Measurements from ENCODE around the gene NACA.
"Not testable (repeated sequence)": the region's sequence is repeated elsewhere in the genome, so short reads cannot be mapped to it uniquely, and the experiment has no call there.

The NACA gene

DNA sequence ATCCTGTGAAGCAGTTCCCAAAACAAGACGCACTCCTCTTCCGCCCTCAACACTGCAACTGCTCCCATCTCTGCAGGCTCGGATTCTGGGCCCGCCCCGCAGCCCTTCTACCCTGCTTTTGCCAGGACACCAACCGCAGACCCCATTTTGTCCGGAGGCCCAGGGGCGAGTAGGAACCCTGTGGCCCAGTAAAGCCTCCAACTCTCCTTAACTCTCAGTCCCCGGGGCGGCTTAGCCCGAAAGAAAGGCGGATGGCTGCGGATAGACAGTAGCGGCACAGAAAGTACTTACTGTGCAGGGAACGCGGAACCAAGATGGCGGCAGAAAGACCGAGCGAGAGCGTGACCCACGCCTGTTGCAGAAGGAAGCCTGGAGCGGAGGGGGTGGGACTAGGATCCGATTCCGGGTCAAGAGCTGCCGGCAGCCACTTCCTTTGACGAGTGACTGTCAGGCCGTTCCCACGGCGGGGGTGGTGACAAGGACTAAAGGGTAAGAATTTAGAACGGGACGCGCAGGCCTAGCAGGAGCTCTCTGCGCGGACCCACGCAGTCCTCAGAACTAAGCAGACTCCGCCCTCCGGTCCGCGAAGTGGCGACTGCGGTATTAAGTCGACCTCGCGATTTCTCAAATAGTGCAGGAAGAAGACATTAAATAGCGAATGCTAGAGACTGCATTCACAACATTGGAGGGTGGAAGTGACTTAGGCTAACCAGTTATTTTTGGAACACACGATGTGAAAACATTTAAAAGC lies at the start of gene NACA:
Gene NACA, minus strand, starts transcription at position 328 of the 751 bp plus-strand sequence. CDS start 778 bp downstream, outside the sequence.
- peak; percentile 96 for DNase-seq (ENCODE audit: low spot score)

DNA sequence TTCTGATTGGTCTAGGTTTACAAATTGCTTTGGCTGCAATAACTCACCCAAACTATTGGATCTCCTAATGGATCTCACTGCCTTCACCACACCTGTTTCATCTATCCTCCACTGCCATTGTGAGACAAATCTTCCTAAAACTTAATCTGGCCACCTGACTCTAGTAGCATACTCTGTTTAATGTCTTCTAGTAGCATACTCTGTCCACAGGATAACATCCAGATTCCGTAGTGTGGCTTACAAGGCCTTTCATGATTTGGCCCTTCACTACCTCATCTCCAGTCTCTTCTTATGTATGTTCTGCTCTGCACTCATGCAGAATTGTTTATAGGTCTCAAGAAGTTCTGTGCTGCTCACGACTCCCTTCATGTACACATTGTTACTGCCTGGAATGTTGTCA lies 48.0 kb upstream of the NACA start:
- no peak for DNase-seq (ENCODE audit: low spot score)

DNA sequence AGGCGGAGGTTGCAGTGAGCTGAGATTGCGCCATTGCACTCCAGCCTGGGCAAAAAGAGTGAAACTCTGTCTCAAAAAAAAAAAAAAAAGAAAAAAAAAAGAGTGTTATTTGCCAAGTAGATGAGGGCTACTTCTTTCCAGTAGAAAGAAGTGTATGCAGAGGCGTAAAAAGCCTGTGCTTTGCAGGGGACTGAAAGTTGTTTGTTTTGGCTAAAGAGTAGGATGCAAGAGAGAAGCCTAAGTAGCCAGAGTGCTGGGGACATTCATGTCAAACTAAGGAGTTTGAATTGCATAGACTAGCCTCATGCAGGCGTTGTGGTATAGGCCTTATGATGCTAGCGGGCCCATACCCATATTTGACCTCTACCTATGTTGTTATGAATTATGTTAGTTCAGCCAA lies 47.5 kb upstream of the NACA start:
- DNase-seq (ENCODE audit: low spot score), result no peak

DNA sequence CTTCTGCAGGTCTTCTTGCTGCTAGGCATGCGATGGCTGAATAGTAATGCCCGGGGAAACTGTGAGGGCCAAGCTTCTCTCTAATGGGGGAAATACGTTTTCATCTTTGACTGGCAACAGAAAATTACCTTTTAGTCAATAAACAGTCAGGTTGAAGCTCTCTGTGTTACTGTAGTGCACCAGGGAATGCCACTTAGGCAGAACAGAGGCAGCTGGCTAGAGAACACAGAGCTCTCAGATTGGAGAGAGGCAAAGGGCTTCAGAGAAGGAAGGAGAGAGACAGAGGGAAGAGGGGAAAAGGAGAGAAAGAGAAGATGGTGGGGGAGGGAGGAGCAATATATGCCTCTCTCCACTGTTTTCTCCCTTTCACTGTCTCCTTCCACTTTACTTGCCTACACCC lies 44.8 kb upstream of the NACA start:
- no peak for DNase-seq (ENCODE audit: low spot score)

DNA sequence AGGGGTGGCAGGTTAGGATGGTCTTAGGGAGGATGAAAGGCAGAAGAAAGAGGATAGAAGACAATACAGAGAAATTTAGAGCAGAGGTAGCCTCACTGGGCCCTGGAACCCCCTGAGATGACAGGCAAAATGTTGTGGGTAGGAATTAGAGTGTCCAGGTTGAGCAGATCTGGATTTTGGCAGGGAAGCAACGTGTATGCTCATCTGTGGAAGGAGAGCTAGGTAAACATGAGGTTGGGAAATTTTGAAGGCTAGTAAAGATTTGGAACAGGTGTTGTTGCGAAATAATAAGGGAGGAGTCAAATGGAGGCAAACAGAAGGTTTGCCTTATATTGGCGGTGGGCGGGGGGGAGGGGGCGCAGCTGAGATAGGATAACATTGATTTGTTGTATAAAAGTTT lies 43.3 kb upstream of the NACA start:
- no peak for DNase-seq (ENCODE audit: low spot score)

DNA sequence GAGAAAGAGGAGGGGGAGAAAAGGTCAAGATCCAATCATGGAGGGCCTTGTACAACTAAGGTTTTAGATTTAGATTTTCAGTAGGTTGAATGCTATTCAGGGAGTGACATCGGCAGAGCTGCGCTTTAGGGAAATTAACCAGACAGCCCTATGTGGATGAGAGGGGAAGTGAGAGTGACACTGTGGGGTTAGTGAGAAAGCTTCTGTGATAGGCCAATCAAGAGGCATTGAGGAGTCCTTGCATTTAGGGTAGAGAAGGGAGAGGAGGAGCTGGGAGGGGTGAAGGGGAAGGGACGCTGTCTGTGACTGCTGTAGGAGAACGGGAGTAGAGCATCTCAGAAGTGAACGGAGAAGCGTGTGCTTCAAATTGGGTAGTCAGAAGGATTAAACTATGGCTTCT lies 41.4 kb upstream of the NACA start:
- DNase-seq (ENCODE audit: low spot score), result no peak

DNA sequence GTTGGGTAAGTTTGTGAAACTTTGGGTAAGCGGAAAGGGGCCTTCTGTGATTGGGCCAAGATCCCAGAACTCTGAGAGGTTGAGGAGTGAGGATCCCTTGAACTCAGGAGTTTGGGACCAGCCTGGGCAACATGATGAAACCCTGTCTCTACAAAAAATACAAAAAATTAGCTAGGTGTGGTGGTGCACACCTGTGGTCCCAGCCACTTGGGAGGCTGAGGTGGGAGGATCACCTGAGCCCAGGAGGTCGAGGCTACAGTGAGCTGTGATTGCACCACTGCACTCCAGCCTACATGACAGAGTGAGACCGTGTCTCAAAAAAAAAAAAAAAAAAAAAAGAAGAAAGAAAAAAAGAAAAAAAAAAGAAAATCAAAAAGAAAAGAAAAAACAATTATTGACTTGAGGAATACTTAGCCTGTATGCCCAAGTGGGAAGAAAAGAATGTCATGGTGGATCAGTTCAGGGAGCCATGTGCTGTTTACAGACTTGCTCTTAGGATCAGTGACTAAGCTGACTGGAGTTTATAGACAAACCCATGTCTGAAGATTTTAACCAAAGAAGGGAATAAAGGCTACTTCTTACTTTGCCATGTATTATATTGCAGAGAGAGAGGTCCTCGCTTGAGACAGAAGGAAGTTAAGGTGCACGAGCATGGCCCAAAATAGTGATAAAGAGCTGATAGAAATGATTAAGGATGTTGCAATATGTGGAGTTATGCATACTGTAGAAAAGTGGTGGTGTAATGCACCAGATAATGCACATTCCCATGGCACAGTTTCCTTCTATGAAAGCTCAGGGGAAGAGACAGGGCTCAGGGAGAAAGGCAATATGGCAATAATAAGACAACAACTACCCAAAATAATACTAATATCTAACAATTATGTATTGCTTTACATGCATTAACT lies 38.9 kb upstream of the NACA start:
- DNase-seq (ENCODE audit: low spot score), result no peak

DNA sequence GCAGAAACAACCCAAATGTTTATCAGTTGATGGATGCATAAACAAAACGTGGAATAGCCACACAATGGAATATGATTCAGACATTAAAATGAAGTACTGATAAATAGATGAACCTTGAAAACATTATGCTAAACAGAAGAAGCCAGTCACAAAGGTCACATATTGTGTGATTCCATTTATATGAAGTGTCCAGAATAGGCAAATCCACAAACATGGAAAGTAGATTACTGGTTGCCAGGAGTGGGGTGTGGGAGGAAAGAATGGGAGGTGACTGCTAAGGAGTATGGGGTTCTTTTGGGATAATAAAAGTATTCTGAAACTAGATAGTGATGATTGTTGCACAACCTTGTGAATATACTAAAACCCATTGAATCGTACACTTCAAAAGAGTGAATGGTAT lies 36.7 kb upstream of the NACA start:
- no peak for DNase-seq (ENCODE audit: low spot score)

DNA sequence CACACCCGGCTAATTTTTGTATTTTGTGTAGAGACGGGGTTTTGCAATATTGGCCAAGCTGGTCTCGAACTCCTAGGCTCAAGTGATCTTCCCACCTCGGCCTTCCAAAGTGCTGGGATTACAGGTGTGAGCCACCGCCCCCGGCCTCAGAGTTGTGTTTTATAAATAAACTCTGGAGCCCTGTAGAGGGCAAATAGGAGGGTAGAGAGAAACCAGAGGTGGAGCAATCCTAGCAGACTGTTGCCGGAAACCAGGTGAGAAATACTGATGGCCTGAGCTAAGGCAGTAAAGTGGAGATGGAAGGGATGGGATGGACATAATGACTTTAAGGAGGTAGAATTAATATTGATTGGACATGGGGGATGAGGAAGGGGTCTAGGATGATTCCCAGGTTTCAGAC lies 35.4 kb upstream of the NACA start:
- no peak for DNase-seq (ENCODE audit: low spot score)

DNA sequence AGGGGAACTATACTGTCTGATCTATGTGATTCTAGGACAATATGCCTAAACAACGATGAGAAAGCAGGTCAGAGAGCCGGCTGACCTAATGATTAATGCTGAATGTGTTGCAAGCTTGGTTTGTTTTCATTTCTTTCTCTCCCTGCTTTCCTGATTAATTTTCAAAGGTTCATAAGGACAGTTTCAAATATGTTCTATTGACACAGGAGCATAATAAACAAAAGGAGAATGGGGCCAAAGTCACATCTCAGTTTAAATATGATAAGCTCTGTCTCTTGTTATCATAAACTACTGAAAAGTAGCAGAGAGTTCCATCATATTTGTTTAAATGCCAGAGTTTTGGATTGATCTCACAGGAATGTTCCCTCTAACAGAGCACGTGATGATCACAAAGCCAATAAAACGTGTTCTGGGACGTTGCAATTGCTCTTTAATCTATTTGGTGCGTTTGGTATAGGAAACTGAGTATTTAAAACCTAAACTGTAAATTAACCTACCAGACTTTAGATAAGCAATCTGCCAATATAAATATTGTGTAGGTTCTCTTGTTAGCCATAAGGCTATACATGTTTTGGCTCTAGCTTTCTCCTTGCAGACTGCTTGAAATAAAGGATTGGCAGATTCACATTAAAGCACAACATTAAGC lies 34.3 kb upstream of the NACA start:
- DNase-seq (ENCODE audit: low spot score), result no peak

DNA sequence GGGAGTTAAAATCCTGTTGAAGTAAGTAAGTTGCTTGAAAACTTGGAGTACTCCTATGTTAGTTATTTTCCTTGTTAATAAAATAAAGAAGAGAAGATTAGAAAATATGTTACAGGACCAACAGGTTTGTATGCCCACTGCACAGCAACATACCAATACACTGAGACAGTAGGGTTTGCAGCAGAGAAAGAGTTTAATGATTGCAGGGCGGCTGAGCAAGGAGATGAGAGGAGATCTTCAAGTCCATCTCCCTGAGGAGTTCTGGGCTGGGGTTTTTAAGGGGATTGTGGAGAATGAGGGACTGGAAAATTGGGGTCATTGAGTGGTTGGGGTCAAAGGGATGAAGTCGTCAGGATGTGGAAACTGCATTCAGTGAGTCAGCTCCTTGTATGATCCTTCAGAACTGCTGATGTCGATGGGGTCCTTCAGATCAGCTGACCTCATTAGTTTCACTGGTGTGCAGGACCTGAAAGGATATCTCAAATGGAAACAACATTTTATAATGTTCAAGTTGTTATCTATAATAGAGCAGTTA lies 33.7 kb upstream of the NACA start:
- DNase-seq (ENCODE audit: low spot score), result no peak

DNA sequence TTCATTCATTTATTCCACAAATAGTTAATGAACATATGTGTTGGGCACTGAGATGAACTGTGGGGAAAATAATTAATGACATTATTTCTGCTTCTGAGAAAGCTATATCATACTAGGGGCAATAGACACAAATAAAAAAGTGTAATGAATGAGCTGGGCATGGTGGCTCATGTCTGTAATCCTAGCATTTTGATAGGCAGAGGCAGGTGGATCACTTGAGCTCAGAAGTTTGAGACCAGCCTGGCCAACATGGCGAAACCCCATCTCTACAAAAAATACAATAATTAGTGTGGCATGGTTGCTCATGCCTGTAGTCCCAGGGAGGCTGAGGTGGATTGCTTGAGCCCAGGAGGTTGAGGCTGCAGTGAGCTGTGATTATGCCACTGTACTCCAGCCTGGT lies 32.9 kb upstream of the NACA start:
- DNase-seq (ENCODE audit: low spot score), result not testable (repeated sequence)

DNA sequence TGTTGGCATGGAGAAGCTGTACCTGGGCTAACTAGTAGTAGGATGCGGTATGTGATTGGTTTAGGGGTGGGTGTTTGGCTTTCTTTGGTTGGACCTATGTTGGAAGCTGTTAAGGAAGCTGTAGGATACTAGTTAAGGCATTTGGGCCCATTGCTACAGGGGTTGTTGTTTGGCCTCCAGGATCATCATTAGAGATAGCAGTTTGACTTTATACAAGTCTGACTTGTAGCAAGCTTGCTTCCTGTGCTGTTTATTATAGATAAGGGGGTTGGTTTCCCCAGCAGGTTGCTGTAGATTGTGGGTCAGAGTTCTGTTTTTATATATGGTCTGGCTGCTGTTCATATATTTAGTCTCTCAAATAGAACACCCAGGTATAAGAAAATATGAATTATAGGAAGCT lies 28.5 kb upstream of the NACA start:
- DNase-seq (ENCODE audit: low spot score), result peak; percentile 75

DNA sequence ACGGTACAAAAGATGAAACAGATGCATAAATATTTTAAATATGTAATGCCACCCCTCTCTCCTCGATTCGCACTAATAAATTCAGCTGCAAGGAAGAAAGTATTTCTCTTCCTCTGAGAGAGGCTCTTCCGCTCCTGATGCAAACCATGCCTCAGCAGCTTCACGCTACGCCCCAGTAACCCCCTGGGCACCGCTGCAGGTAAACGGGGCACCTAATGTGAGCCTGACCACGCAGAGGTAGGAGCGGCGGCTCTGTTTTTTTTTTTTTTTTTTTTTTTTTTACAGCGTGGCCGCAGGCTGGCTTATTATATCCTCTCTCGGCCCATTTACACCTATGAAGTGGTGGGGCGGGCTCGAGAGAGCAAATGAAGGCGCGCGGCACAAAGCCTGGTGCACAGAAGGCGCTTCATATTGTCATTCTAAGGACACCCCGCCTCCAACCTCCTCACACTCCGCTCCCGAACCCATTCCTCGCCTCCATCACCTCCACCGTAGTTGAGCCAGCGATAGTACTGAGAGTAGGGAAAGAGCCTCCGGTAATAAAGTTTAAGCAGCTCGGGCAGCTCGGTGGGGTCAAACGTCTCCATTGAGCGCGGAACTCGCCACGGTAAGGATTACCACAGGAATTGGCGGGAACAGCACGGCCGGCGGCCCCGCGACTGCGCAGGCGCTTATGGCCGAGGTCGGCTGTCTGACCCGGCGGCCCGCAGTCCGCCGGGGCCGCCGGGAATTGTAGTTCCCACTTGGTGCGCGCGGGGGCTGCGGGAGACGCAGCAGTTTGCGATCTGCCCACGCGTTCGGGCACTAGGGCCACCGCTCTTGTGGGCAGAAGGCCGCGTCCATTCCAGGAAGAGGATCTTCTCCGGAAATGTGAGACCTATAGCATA lies 26.9 kb upstream of the NACA start, which contains the start of gene PRIM1:
Gene PRIM1, minus strand, starts transcription at position 612 of the 887 bp plus-strand sequence. Its CDS starts 25 bp downstream, at position 587.
- DNase-seq (ENCODE audit: low spot score), result peak; percentile 84

DNA sequence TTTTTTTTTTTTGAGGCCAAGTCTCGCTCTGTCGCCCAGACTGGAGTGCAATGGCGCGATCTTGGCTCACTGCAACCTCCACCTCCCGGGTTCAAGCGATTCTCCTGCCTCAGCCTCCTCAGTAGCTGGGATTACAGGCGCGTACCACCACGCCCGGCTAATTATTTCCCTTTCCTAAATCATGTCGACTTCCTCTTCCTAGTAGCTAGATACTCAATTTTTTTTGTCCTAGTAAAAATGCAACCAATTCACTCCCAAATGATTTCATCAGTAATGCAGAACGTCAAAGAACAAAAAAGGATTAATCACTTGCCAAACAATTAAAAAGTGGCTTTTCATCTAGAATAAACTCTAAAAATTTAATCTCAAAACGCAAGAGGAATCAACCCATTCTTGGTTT lies 25.5 kb upstream of the NACA start:
- DNase-seq (ENCODE audit: low spot score), result not testable (repeated sequence)

DNA sequence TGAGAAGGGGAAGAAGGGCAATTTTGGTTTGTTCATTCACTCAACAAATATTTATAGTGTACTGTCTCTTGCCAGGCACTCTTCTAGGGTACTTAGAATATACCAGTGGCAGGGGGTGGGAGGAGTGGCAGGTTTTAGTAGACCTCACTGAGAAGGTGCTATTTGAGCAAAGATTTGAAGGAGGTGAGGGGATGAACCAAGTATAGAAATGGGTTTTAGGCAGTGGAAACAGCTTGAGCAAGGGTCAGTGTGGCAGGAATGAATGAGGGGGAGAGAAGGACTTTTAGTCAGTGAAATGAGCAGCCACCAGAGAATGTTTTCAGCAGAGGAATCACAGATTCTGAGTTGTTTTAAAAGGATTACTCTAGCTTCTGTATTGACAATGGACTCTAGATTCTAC lies 24.8 kb upstream of the NACA start:
- no peak for DNase-seq (ENCODE audit: low spot score)

DNA sequence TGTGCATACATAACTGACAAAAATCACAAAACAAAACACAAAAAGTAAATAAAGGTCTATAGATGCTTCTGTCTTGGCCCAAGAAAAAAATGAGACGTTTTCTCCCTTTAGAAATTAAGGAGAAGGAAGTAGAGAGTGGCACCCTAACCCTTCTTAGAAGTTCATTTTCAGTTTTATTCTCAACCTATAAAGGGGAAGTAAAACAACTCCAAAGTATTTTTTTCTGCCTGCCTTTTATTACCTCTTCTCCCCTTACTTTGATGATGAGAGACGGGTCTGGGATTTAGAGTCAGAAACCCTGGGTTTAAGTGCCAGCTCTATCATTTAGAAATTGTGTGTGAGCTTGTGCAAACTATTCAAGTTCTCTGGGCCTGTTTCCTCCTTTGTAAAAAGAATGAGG lies 24.3 kb upstream of the NACA start:
- DNase-seq (ENCODE audit: low spot score), result no peak

DNA sequence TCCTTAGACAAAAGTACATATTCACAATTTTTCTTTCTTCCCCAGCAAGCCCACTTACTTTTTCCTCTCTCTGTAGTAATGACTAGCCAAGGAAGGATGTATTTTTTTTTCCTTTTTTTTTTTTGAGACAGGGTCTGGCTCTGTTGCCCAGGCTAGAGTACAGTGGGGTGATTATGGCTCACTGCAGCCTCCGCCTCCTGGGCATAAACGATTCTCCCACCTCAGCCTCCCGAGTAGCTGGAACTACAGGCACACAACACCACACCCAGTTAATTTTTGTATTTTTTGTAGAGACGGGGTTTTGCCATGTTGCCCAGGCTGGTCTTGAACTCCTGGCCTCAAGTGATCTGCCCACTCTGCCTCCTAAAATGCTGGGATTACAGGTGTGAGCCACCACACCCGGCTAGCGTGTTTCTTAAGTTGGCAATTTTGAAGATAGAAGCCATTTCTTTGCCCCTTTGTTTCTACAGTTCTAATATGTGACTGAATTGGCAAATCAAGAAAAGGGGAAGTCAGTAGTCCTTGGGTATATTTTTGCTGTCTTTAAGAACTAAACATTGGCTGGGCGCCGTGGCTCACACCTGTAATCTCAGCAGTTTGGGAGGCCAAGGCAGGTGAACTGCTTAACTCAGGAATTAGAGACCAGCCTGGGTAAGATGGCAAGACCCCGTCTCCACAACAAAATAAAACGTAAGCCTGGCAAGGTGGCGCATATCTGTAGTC lies 3.2 kb upstream of the NACA start:
- DNase-seq (ENCODE audit: low spot score), result no peak

DNA sequence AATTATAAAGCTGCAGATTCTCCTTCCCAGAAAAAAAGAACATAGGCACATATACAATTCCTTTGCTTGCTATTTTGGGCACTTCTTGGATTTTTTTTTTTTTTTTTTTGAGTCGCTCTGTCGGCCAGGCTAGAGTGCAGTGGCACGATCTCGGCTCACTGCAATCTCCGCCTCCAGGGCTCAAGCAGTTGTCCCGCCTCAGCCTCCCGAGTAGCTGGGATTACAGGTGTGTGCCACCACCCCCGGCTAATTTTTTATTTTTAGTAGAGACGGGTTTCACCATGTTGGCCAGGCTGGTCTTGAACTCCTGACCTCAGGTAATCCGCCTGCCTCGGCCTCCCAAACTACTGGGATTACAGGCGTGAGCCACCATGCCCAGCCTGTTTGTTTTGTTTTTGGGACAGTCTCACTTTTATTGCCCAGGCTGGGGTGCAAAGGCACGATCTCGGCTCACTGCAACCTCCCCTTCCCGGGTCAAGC lies 1.1 kb upstream of the NACA start:
- DNase-seq (ENCODE audit: low spot score), result not testable (repeated sequence)

DNA sequence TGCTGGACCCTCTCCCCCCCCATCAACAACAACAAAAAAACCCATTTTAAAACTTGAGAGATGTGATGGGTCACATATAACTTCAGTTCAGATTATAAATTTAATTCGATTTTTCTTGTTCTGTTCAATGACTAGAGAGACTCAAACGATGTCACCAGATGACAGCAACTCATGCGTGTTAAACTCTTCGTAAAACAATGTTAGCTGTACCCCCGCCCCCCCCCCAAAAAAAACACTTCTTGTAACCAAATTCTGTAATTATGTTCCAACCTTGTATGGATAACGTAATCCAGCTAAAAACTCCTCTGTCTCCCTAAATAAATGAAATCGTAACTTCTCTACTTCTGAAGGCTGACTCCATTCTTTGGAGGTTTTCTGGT lies 614 bp upstream of the NACA start:
- DNase-seq (ENCODE audit: low spot score), result no peak

DNA sequence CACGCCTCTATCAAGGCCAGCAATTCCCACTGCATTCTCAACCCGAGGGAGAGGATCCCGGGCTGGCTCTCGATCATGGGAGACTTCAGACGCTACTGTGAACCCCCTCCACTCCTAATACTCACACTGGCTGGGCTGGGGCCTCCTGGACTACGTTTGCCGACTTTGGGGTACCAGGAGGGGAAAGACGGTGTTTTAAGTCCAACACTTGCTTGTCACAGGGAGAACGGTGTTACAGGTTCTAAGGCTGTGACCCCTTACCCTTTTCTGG lies 463 bp downstream of the NACA start:
- DNase-seq (ENCODE audit: low spot score), result no peak

All from hematopoietic multipotent progenitor cell treated with erythropoietin and hydrocortisone succinate and interleukin-3 and kit ligand, for 17 days (in vitro differentiated cells).